Measurements from ENCODE around the gene AEBP2. TPM values are rescaled to one million over a fixed set of nuclear protein-coding genes. Genes with fewer than 3 reads are reported as not detected.
"Not testable (repeated sequence)": the region's sequence is repeated elsewhere in the genome, so short reads cannot be mapped to it uniquely, and the experiment has no call there.

AEBP2 gene

GRCh38 chr12:19550626-19551025 lies 111.3 kb downstream of the AEBP2 start:
- Histone ChIP-seq H3K27ac (ENCODE audit: low read depth, low read length) (no peak overlapping the region), H2BK15ac (replicated peaks; ENCODE audit: low read depth) (no peak overlapping the region), H3K4me2 (ENCODE audit: low read length) (no peak overlapping the region), H3K18ac (ENCODE audit: low read length) (no peak overlapping the region), H3K27me3 (ENCODE audit: insufficient read depth, low read length, poor library complexity) (no peaks in the 10 kb centered on the region), H3K4me1 (ENCODE audit: control insufficient read depth, low read depth, low read length) (no peaks in the 10 kb centered on the region), H3K4me3 (ENCODE audit: low read length) (no peak overlapping the region), H3K56ac (ENCODE audit: low read length) (no peak overlapping the region), H3K4ac (ENCODE audit: low read depth, low read length) (no peak overlapping the region), H2BK5ac (ENCODE audit: low read length) (no peak overlapping the region), H3K9ac (ENCODE audit: low read length) (no peak overlapping the region), H3K23ac (ENCODE audit: low read length) (no peak overlapping the region), H2BK120ac (ENCODE audit: low read depth, low read length) (no peak overlapping the region), H2AK5ac (ENCODE audit: low read length) (no peak overlapping the region), H4K5ac (ENCODE audit: low read length) (no peak overlapping the region), H3K36me3 (ENCODE audit: control insufficient read depth, insufficient read depth, low read length) (no peaks in the 10 kb centered on the region), H3K79me2 (ENCODE audit: control insufficient read depth, insufficient read depth, low read length) (no peaks in the 10 kb centered on the region), H4K8ac (ENCODE audit: low read depth, low read length) (no peak overlapping the region), H3K79me1 (ENCODE audit: low read length) (no peaks in the 10 kb centered on the region)
- no CpG with 5 or more reads among the region's 4 CpGs for WGBS (ENCODE audit: extremely low coverage, insufficient coverage, low lambda C conversion rate)
- DNase-seq, result no peak

DNA sequence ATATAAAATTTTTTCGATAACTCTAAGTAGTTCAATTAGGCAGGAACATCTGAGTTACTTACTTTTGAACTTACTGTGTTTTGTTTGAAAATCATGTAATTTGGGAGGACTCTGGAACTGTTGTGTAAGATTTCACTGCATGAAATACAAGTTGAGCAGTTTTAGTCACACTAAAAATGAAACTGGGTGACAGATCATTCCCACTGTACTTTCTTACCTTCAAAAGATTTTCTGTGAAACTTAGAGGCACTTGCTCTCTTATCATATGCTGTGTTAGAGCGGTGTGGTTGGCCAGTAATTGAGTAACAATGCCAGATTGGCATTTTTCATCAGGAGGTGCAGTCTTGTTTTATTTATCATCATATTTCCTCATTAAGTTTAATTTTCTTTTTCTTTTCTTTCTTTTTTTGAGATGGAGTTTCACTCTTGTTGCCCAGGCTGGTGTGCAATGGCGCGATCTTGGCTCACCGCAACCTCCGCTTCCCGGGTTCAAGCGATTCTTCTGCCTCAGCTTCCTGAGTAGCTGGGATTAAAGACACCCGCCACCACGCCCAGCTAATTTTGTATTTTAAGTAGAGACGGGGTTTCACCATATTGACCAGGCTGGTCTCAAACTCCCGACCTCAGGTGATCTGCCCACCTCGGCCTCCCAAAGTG lies 113.3 kb downstream of the AEBP2 start:
- H3K56ac ChIP-seq (ENCODE audit: low read length); H3K36me3 ChIP-seq (ENCODE audit: control insufficient read depth, insufficient read depth, low read length); H3K4ac ChIP-seq (ENCODE audit: low read depth, low read length); H3K4me2 ChIP-seq (ENCODE audit: low read length); H2AK5ac ChIP-seq (ENCODE audit: low read length); H2BK5ac ChIP-seq (ENCODE audit: low read length); H3K23ac ChIP-seq (ENCODE audit: low read length); H3K18ac ChIP-seq (ENCODE audit: low read length); H3K79me1 ChIP-seq (ENCODE audit: low read length); H4K8ac ChIP-seq (ENCODE audit: low read depth, low read length); H2BK15ac ChIP-seq (replicated peaks; ENCODE audit: low read depth); H2BK120ac ChIP-seq (ENCODE audit: low read depth, low read length); H3K4me3 ChIP-seq (ENCODE audit: low read length); H3K4me1 ChIP-seq (ENCODE audit: control insufficient read depth, low read depth, low read length); H3K9ac ChIP-seq (ENCODE audit: low read length); H4K5ac ChIP-seq (ENCODE audit: low read length); H3K27ac ChIP-seq (ENCODE audit: low read depth, low read length); DNase-seq; H3K27me3 ChIP-seq (ENCODE audit: insufficient read depth, low read length, poor library complexity); H3K79me2 ChIP-seq (ENCODE audit: control insufficient read depth, insufficient read depth, low read length): not testable (repeated sequence)
- no CpG with 5 or more reads among the region's 13 CpGs for WGBS (ENCODE audit: extremely low coverage, insufficient coverage, low lambda C conversion rate)

GRCh38 chr12:19553175-19553574 lies 113.9 kb downstream of the AEBP2 start:
- no peak overlapping the region for H2BK15ac ChIP-seq (replicated peaks; ENCODE audit: low read depth)
- H3K23ac ChIP-seq (ENCODE audit: low read length), result no peak overlapping the region
- H2BK5ac ChIP-seq (ENCODE audit: low read length), result no peak overlapping the region
- H3K27ac ChIP-seq (ENCODE audit: low read depth, low read length), result no peak overlapping the region
- H2AK5ac ChIP-seq (ENCODE audit: low read length), result no peak overlapping the region
- H2BK120ac ChIP-seq (ENCODE audit: low read depth, low read length), result no peak overlapping the region
- no CpG with 5 or more reads among the region's 2 CpGs for WGBS (ENCODE audit: extremely low coverage, insufficient coverage, low lambda C conversion rate)
- H3K4me2 ChIP-seq (ENCODE audit: low read length), result no peak overlapping the region
- no peaks in the 10 kb centered on the region for H3K36me3 ChIP-seq (ENCODE audit: control insufficient read depth, insufficient read depth, low read length)
- no peak overlapping the region for H4K8ac ChIP-seq (ENCODE audit: low read depth, low read length)
- DNase-seq, result no peak
- H3K56ac ChIP-seq (ENCODE audit: low read length), result no peak overlapping the region
- no peaks in the 10 kb centered on the region for H3K4me1 ChIP-seq (ENCODE audit: control insufficient read depth, low read depth, low read length)
- H3K4ac ChIP-seq (ENCODE audit: low read depth, low read length), result no peak overlapping the region
- H3K9ac ChIP-seq (ENCODE audit: low read length), result no peak overlapping the region
- no peaks in the 10 kb centered on the region for H3K79me2 ChIP-seq (ENCODE audit: control insufficient read depth, insufficient read depth, low read length)
- no peak overlapping the region for H3K4me3 ChIP-seq (ENCODE audit: low read length)
- no peak overlapping the region for H3K18ac ChIP-seq (ENCODE audit: low read length)
- H4K5ac ChIP-seq (ENCODE audit: low read length), result no peak overlapping the region
- H3K27me3 ChIP-seq (ENCODE audit: insufficient read depth, low read length, poor library complexity), result no peaks in the 10 kb centered on the region
- H3K79me1 ChIP-seq (ENCODE audit: low read length), result no peaks in the 10 kb centered on the region

- Histone ChIP-seq H3K18ac (ENCODE audit: low read length) (no peak overlapping the region), H2BK15ac (replicated peaks; ENCODE audit: low read depth) (no peak overlapping the region), H2BK5ac (ENCODE audit: low read length) (no peak overlapping the region), H3K4me1 (ENCODE audit: control insufficient read depth, low read depth, low read length) (no peaks in the 10 kb centered on the region), H3K56ac (ENCODE audit: low read length) (no peak overlapping the region), H4K8ac (ENCODE audit: low read depth, low read length) (no peak overlapping the region), H4K5ac (ENCODE audit: low read length) (no peak overlapping the region), H3K4me3 (ENCODE audit: low read length) (no peak overlapping the region), H3K27me3 (ENCODE audit: insufficient read depth, low read length, poor library complexity) (no peaks in the 10 kb centered on the region), H3K23ac (ENCODE audit: low read length) (no peak overlapping the region), H3K4ac (ENCODE audit: low read depth, low read length) (no peak overlapping the region), H2AK5ac (ENCODE audit: low read length) (no peak overlapping the region), H3K36me3 (ENCODE audit: control insufficient read depth, insufficient read depth, low read length) (no peaks in the 10 kb centered on the region), H3K79me1 (ENCODE audit: low read length) (no peaks in the 10 kb centered on the region), H3K9ac (ENCODE audit: low read length) (no peak overlapping the region), H3K4me2 (ENCODE audit: low read length) (no peak overlapping the region), H3K79me2 (ENCODE audit: control insufficient read depth, insufficient read depth, low read length) (no peaks in the 10 kb centered on the region), H2BK120ac (ENCODE audit: low read depth, low read length) (no peak overlapping the region), H3K27ac (ENCODE audit: low read depth, low read length) (no peak overlapping the region)
- no peak for DNase-seq
Observed at GRCh38 chr12:19561411-19561961, 122.2 kb downstream of the AEBP2 start.

Small RNAs within 50 kb of the gene (small RNA-seq; reads per million reads assigned to genes)
- gene AC091805.2 (ENCODE audit: insufficient read depth) (not detected), gene RNU6-254P (ENCODE audit: insufficient read depth) (not detected)
